ENCODE data around the gene DMC1.

DNA sequence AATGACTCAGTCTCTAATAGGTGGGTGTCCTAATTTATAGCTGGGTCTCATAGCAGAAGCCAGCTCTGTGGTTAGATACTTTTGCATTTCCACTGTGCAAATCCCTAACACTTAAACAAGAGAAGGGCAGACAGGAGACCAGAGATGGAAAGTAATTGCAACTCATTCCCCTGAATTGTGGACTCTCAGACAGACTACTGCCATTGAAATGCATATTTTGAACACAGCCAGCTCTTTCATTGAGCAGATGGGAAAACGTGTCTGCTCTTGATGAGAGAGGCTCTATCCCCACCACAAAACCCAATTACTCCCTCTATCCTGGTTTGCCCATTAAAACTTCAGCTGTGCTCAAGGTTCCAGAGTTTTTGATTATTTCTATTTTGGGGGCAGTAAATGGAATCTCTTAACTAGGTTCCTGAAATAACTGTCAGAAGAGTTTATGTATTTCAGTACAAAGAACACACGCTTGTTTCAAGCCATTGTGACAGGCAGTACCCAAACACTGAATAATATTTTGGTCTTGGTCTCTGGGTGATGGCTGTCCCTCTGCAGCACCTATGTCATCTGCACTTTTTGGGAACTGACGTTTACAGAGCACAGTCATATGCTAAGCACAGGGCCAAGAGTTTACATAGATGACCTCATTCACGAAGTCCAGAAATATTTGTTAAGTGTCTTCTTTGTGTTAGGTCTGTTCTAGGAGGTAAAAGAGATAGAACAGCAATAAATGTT, 44.5 kb upstream of the DMC1 start:
- TF ChIP-seq ZFX (IDR thresholded peaks at IDR 0.05), result no peak
- TF ChIP-seq, protein P1, sequence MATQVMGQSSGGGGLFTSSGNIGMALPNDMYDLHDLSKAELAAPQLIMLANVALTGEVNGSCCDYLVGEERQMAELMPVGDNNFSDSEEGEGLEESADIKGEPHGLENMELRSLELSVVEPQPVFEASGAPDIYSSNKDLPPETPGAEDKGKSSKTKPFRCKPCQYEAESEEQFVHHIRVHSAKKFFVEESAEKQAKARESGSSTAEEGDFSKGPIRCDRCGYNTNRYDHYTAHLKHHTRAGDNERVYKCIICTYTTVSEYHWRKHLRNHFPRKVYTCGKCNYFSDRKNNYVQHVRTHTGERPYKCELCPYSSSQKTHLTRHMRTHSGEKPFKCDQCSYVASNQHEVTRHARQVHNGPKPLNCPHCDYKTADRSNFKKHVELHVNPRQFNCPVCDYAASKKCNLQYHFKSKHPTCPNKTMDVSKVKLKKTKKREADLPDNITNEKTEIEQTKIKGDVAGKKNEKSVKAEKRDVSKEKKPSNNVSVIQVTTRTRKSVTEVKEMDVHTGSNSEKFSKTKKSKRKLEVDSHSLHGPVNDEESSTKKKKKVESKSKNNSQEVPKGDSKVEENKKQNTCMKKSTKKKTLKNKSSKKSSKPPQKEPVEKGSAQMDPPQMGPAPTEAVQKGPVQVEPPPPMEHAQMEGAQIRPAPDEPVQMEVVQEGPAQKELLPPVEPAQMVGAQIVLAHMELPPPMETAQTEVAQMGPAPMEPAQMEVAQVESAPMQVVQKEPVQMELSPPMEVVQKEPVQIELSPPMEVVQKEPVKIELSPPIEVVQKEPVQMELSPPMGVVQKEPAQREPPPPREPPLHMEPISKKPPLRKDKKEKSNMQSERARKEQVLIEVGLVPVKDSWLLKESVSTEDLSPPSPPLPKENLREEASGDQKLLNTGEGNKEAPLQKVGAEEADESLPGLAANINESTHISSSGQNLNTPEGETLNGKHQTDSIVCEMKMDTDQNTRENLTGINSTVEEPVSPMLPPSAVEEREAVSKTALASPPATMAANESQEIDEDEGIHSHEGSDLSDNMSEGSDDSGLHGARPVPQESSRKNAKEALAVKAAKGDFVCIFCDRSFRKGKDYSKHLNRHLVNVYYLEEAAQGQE (IDR thresholded peaks at IDR 0.05; ENCODE audit: low read depth), result no peak

Data from HCT116 (cell line).